D721Med (cell line): Measurements from ENCODE around the gene GEN1.

Experiments used
- DNase-seq: peaks from one replicate; pipeline ENCODE4 v3.0.0; 2011; ENCODE audit warnings: low spot score; ENCODE audit not compliant: insufficient read length
- FAIRE-seq: peaks from 2 replicates; lab custom pipeline; 2011; peaks lifted over from hg19 to GRCh38; lab: Jason Lieb, UNC
- TF ChIP-seq, protein P1 (sequence below): IDR thresholded peaks from 2 replicates; pipeline ENCODE4 v1.5.1; 2012; ENCODE audit warnings: mild to moderate bottlenecking, control low read depth; ENCODE audit not compliant: insufficient read depth; ENCODE audit errors: missing control alignments

The GEN1 gene

GRCh38 chr2:17813742-17814473 lies 60.0 kb downstream of the GEN1 start:
- DNase-seq (no peak), FAIRE-seq (peak; percentile 41)
- TF ChIP-seq, protein P1, sequence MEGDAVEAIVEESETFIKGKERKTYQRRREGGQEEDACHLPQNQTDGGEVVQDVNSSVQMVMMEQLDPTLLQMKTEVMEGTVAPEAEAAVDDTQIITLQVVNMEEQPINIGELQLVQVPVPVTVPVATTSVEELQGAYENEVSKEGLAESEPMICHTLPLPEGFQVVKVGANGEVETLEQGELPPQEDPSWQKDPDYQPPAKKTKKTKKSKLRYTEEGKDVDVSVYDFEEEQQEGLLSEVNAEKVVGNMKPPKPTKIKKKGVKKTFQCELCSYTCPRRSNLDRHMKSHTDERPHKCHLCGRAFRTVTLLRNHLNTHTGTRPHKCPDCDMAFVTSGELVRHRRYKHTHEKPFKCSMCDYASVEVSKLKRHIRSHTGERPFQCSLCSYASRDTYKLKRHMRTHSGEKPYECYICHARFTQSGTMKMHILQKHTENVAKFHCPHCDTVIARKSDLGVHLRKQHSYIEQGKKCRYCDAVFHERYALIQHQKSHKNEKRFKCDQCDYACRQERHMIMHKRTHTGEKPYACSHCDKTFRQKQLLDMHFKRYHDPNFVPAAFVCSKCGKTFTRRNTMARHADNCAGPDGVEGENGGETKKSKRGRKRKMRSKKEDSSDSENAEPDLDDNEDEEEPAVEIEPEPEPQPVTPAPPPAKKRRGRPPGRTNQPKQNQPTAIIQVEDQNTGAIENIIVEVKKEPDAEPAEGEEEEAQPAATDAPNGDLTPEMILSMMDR, result no peak

GRCh38 chr2:17814601-17815000 lies 60.7 kb downstream of the GEN1 start:
- DNase-seq (no peak), FAIRE-seq (no peak)
- TF ChIP-seq, protein P1, result no peak

GRCh38 chr2:17815468-17816184 lies 61.7 kb downstream of the GEN1 start:
- DNase-seq (no peak), FAIRE-seq (no peak)
- TF ChIP-seq, protein P1, result no peak

DNA sequence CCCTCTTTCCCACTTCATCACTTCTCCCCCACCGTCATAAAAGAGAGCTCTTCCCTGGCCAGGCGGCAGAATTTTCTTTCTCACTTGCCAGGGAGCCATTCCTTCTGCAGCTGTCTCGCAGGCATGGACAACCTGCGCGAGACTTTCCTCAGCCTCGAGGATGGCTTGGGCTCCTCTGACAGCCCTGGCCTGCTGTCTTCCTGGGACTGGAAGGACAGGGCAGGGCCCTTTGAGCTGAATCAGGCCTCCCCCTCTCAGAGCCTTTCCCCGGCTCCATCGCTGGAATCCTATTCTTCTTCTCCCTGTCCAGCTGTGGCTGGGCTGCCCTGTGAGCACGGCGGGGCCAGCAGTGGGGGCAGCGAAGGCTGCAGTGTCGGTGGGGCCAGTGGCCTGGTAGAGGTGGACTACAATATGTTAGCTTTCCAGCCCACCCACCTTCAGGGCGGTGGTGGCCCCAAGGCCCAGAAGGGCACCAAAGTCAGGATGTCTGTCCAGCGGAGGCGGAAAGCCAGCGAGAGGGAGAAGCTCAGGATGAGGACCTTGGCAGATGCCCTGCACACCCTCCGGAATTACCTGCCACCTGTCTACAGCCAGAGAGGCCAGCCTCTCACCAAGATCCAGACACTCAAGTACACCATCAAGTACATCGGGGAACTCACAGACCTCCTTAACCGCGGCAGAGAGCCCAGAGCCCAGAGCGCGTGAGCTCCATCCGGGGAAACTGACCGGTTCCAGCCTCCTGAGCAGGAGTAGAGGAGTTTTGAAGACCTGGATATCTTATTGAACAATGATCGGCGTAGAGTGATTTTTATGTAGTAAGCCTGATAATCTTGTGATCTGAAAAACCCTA lies 62.7 kb downstream of the GEN1 start, which contains the start of gene MSGN1:
Gene MSGN1, plus strand, starts transcription at position 65 of the 850 bp plus-strand sequence. Its CDS starts 59 bp downstream, at position 124.
- DNase-seq (no peak), FAIRE-seq (no peak)
- TF ChIP-seq, protein P1, result no peak

- TF ChIP-seq, protein P1, result no peak
- DNase-seq, result no peak
- FAIRE-seq, result no peak
Measured at GRCh38 chr2:17818235-17818815, 64.4 kb downstream of the GEN1 start.

GRCh38 chr2:17821080-17821479 lies 67.1 kb downstream of the GEN1 start:
- no peak for FAIRE-seq
- TF ChIP-seq, protein P1, result no peak
- no peak for DNase-seq
